RWPE2 (cell line): ENCODE results near the gene LATS2.

Experiments
- ATAC-seq: fragments of 200-7000 bp; cut with Tn5 transposase; 3 replicates; pipeline ENCODE4 v1.9.1; 2021; ENCODE audit warnings: low read depth
- DNase-seq: peaks from one replicate; pipeline ENCODE4 v3.0.0-alpha.2; 2020; ENCODE audit warnings: low spot score
- H3K27ac ChIP-seq: fragments of 450-650 bp; 2 replicates; pipeline ENCODE4 v1.5.1; 2017; ENCODE audit warnings: mild to moderate bottlenecking; ENCODE audit not compliant: poor library complexity, severe bottlenecking
- H3K27me3 ChIP-seq: fragments of 250-450 bp; sonication (Bioruptor Pico); 2 replicates; pipeline ENCODE4 v1.5.1; 2021; ENCODE audit warnings: mild to moderate bottlenecking, moderate library complexity; ENCODE audit not compliant: insufficient read depth, poor library complexity, severe bottlenecking
- H3K36me3 ChIP-seq: fragments of 250-450 bp; sonication (Bioruptor Pico); 2 replicates; pipeline ENCODE4 v1.5.1; 2020; ENCODE audit warnings: low read depth, mild to moderate bottlenecking, moderate library complexity
- H3K4me1 ChIP-seq: fragments of 250-450 bp; sonication (Bioruptor Pico); 2 replicates; pipeline ENCODE4 v1.5.1; 2021; ENCODE audit warnings: mild to moderate bottlenecking, moderate library complexity; ENCODE audit not compliant: insufficient read depth, poor library complexity, severe bottlenecking
- H3K4me3 ChIP-seq: fragments of 250-450 bp; sonication (Bioruptor Pico); 2 replicates; pipeline ENCODE4 v1.5.1; 2021; ENCODE audit warnings: mild to moderate bottlenecking, moderate library complexity; ENCODE audit not compliant: severe bottlenecking
- H3K9me3 ChIP-seq: fragments of 250-450 bp; sonication (Bioruptor Pico); 2 replicates; pipeline ENCODE4 v1.5.1; 2021; ENCODE audit warnings: mild to moderate bottlenecking, moderate library complexity; ENCODE audit not compliant: severe bottlenecking
- CTCF ChIP-seq: fragments of 450-650 bp; IDR thresholded peaks from one replicate; pipeline ENCODE4 v1.5.1; 2017; ENCODE audit warnings: mild to moderate bottlenecking, moderate library complexity; ENCODE audit not compliant: poor library complexity, severe bottlenecking

The LATS2 gene

GRCh38 chr13:21075379-21076249 lies 14.2 kb upstream of the LATS2 start:
- Histone ChIP-seq H3K27ac (no peak overlapping the region), H3K4me3 (no peak overlapping the region), H3K9me3 (no peaks in the 10 kb centered on the region), H3K36me3 (no peaks in the 10 kb centered on the region), H3K27me3 (no peaks in the 10 kb centered on the region), H3K4me1 (peaks cover 12% of the 10 kb centered on the region)
- ATAC-seq (no peak), DNase-seq (no peak)
- TF ChIP-seq CTCF: no peak

- no peaks in the 10 kb centered on the region for H3K36me3 ChIP-seq
- no peak for TF ChIP-seq CTCF
- DNase-seq: no peak
- H3K4me3 ChIP-seq: no peak overlapping the region
- no peak for ATAC-seq
- H3K27ac ChIP-seq: no peak overlapping the region
- H3K9me3 ChIP-seq: no peaks in the 10 kb centered on the region
- no peaks in the 10 kb centered on the region for H3K27me3 ChIP-seq
- H3K4me1 ChIP-seq: peaks cover 10% of the 10 kb centered on the region
These were observed 13.6 kb upstream of the LATS2 start for GRCh38 chr13:21075011-21075378.

GRCh38 chr13:21074546-21074945 lies 13.2 kb upstream of the LATS2 start:
- Histone ChIP-seq H3K4me1 (peaks cover 8% of the 10 kb centered on the region), H3K27me3 (no peaks in the 10 kb centered on the region), H3K36me3 (no peaks in the 10 kb centered on the region), H3K27ac (no peak overlapping the region), H3K4me3 (no peak overlapping the region), H3K9me3 (no peaks in the 10 kb centered on the region)
- DNase-seq (no peak), ATAC-seq (no peak)
- no peak for TF ChIP-seq CTCF

GRCh38 chr13:21071924-21072323 lies 10.5 kb upstream of the LATS2 start:
- no peak for DNase-seq

More at GRCh38 chr13:21071924-21072323, 10.5 kb upstream of the LATS2 start:
- ATAC-seq: no peak
- H3K36me3 ChIP-seq: no peaks in the 10 kb centered on the region
- H3K4me1 ChIP-seq: peaks cover 9% of the 10 kb centered on the region
- H3K4me3 ChIP-seq: no peak overlapping the region
- H3K9me3 ChIP-seq: no peaks in the 10 kb centered on the region
- no peak overlapping the region for H3K27ac ChIP-seq
- no peaks in the 10 kb centered on the region for H3K27me3 ChIP-seq
- TF ChIP-seq CTCF: no peak
